ENCODE results near the gene CCDC138.

Gene CCDC138

DNA sequence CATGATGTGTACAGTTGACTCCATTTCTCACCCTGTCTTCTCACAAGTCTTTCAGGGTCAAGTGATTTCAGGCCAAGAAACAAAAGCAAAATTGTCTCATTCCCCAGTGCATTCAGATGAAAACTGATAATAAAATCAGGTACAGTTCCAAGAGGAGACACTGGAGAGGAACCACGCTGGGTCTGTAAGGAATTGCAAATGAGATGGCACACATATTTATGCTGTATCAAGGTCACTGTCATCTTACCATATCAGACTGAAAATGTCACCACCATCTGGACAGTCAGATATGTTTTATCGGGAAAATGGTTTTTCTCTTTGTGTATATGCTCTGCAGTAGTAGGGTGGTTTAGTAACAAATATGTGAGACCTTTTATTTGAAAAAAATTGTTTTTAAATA, 91.7 kb downstream of the CCDC138 start:
- no peak overlapping the region for H3K27ac ChIP-seq
- no peak overlapping the region for H3K4me3 ChIP-seq

DNA sequence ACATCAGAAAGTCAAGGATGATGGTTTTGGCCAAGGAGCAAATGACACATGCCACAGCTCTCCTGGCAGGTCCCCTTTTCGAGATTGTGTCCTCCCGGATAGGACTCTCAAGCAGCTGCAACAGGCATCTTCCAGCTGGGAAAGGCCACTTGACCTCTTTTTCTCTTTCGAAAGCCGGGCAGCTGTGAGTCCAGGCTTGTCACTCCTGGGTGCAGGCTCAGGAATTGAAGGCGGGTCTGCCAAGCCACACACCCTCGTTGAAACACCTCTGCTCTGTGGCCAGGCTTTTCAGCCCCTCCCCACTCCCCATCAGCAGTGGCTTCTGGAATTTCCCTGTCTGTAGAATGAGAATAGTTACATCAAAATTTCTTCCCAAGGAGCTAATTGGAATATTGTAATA, 98.0 kb downstream of the CCDC138 start:
- no peak overlapping the region for H3K4me3 ChIP-seq
- no peak overlapping the region for H3K27ac ChIP-seq

DNA sequence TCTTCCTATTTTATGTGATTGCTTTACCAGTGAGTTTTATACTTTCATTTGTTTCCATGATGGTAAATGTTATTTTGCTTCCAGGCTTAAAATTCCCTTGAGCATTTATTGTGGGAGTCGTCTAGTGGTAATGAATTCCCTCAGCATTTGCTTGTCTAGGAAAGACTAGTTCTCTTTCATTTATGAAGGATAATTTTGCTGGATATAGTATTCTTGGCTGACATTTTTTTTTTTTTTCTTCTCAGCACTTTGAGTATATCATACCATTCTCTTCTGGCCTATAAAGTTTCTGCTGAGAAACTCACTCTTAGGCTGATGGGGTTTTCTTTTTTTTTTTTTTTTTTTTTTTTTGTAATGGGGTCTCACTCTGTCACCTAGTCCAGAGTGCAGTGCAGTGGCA, 103.3 kb downstream of the CCDC138 start:
- Histone ChIP-seq H3K27ac (no peak overlapping the region), H3K4me3 (no peak overlapping the region)

DNA sequence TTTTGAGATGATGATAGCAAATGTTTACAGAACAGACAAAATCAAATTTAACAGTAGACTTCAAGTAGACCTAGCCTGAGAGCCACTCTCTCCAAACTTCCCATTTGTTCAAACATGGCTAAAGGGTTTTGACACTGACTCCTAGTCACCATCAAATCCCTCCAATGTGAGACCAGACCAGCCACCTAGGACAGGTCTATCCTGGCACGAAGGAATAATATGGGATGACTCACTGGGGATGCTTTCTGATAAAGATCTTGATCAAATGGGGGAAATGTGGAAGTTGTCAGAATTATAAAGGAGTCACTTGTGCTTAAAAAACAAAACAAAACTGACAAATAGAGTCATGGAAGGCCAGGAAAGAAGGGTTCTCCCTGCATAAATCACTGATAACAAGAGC, 106.7 kb downstream of the CCDC138 start:
- no peak overlapping the region for H3K27ac ChIP-seq
- H3K4me3 ChIP-seq: no peak overlapping the region

DNA sequence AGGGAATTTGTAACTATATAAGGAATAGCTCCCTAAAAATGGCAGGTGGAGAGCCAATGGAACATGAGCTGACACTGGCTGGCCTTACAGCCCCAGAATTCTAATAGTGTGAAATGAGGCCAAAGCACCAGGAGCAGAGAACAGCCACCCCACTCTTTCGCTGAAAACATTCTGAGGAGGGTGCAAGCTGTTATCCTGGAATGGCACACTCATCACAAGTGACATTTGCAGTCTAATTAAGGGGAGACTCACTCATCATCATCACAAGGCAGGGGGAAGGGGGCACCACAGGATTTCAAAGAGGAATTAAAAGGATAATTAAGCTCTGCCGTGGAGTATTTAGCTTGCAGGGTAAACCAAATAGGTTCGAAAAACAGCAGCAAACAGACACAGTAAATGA, 108.2 kb downstream of the CCDC138 start:
- Histone ChIP-seq H3K27ac (no peak overlapping the region), H3K4me3 (no peak overlapping the region)

DNA sequence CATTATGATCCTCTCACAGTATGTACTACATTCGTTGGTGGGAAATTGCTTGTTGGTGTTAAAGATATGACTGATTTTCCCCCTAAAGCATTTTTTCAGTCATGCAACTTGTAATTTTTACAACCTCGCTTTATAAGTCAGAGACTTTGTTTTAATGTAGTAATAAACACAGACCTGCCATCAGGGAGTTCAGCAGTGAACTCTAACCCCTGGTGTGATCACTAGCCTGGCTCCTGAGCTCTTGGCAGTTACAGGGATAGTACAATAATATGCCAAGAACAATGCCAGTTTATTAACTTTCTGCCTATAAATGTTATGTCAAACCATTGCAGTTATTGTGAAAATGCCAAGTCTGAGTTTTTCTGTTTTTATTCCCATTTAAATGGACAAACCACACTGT, 108.6 kb downstream of the CCDC138 start:
- H3K27ac ChIP-seq: no peak overlapping the region
- H3K4me3 ChIP-seq: no peak overlapping the region

DNA sequence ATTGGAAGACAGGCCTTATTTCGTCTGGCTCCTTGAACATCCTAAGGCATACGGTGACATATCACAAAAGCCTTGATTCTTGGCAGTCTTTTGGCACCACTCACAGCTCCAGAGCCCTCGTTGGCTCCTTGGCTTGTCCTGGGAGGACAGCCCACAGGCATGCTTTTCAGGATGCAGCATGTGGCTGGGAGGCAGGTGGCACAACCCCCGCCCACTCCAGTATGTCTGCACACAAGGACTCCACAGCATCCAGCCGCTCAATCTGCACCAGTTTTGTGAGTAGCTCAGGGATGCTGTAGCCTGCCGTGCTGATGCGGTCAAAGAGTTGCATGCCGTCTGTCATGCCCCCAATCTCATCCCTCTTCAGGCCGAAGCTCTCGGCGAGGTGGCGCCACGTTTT, 110.2 kb downstream of the CCDC138 start:
- Histone ChIP-seq H3K27ac (no peak overlapping the region), H3K4me3 (no peak overlapping the region)

DNA sequence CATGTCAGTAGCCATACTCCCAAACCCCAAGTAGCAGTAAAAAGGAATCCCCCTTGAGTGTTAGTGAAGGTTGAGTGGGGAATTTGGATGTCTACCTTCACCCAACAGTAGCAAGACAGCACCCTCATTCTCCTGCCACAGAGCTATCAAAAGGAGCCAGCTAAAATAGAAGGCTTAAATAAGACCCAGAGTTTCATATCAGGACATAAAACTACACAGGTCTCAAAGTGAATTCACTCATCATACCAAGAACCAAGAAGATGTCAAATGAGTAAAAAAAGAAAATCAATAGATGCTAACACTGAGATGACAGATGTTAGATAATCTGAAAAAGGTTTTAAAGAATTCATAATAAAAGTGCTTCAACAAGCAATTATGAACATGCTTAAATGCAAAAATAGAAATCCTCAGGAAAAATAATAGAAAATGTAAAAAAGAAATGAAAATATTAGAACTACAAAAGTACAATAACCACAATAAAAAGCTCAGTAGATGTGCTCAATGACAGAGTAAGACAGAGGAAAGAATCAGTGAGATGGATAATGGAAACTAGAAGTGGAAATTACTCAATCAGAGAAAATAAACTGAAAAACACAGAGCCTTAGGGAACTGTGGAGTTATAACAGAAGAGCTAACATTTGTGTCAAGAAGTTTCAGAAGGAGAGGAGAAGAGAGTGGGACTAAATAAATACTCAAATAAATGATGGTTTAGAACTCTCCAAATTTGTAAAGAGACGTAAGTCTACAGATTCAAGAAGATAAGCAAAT, 111.9 kb downstream of the CCDC138 start:
- Histone ChIP-seq H3K4me3 (no peak overlapping the region), H3K27ac (no peak overlapping the region)

DNA sequence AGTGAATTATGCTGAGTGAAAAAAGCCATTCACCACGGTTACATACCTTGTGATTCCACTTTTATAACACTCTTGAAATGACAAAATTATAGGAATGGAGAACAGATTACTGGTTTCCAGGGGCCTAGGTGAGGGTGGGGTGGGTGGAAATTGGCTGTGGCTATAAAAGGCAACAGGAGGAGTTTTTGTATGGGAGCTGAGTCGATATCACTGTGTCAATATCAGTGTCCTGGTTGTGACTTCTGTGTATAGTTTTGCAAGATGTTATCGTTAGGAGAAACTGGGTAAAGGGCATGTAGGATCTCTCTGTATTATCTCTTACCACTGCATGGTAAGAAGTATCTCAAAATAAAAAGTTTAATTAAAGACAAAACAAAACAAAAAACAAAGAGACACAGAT, 118.1 kb downstream of the CCDC138 start:
- H3K4me3 ChIP-seq: no peak overlapping the region
- H3K27ac ChIP-seq: no peak overlapping the region

DNA sequence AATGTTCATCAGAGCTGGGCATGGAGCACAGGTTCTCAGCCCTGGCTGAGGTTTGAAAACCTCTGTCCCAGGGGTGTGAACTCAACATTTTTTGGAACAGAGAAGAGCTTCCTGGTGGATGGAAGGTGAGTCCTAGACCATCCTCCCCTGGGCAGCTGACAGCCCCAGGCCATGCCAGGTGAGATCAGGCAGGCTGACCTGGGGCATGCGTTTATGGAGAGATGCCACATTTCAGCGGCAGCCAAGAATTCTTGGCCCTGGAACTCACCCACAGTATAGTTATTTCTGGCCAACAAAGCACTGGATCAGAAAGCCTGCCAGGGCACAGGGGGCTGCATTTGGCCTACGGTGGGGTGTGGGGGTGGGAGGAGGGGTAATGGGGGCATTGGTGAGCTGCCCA, 118.6 kb downstream of the CCDC138 start:
- Histone ChIP-seq H3K27ac (no peak overlapping the region), H3K4me3 (no peak overlapping the region)

DNA sequence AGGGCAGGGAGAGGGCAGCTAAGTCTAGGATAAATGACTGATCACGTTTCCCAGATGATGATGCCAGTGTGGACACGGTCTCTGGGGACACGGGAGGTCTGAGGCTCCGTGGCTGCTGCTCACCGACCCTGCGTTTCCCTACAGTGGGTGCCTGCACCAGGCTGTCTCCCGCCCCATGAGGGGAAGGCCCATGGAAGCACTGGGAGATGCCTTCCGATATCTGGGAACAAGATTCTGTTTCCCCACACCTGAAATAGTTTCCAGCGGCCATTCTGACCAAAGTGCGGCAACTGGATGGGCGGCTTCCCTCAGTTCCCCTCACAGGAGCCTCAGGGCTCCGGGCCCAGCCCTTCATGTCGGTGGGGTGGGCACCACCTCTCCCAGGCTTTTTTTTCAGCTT, 119.3 kb downstream of the CCDC138 start:
- no peak overlapping the region for H3K27ac ChIP-seq
- no peak overlapping the region for H3K4me3 ChIP-seq

DNA sequence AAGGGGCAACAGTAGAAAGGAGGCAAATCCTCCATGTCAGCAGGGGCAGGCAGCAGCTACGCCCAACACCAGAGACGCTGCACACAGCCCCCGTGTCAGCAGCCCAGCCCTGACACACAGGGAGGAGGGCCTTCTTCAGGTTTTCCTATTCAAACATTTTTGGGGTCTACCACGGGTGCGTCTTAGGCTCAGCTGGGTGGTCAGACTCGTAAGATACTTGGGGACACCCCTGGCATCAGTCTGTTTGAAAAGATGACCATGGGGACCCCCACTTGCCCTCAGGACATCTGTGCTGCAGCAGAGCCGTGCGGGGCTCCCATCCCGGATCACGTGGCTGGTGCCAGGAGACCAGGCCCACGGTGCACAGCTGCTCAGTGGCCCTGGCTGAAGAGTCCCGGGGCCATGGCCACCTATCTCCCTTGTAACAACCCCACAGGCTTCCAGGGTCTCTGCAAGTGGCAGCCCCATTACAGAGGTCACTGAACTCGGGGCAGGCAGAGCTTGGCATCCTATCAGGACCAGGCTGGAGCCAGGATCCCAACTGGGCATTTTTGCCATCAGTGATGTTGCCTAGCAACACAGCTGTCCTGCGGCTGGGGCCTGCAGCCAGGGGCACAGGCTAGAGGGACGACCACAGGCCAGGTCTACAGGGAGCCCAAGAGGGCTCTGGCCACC, 120.0 kb downstream of the CCDC138 start:
- Histone ChIP-seq H3K4me3 (no peak overlapping the region), H3K27ac (no peak overlapping the region)

DNA sequence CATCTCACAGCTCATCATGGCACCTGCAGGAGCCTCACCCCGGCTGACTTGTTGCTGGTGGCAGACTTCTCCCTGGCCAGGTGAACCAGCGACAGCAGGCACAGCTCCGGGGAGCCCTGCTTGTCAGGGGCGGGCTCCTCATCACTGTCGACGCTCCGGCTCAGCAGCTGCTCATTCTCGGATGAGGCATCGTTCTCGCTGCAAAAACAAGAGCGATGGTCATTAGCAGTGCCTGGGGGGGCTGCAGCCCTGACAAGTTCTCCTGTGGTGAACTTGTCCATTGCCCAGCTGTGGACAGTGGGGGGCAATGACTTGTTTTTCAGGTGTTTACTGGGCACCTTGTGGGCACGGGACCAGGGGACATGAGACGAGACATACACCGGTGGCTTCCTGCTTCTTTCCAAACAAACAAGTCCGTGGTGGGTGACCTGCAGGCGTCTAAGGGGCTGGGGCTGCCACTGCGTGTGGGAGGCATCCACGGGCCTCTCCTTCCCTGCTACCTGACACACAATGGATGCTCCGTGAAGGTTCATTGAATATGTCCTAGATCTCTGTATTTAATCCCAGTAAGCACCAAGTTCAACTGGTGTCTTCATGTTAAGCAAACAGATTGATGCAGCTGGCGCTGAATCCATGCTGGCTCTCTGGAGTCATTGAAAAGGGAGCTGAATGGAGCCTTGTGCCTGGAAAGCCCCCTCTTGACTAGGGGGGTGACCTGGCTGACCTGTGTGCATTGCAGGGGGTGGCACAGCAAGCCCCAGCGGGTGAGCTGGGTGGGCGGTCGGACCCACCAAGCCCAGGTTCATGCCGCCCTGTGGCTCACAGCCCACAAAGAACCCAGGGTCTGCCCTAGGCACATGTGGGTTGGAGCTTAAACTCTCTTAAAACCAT, 121.5 kb downstream of the CCDC138 start:
- no peak overlapping the region for H3K4me3 ChIP-seq
- H3K27ac ChIP-seq: no peak overlapping the region

DNA sequence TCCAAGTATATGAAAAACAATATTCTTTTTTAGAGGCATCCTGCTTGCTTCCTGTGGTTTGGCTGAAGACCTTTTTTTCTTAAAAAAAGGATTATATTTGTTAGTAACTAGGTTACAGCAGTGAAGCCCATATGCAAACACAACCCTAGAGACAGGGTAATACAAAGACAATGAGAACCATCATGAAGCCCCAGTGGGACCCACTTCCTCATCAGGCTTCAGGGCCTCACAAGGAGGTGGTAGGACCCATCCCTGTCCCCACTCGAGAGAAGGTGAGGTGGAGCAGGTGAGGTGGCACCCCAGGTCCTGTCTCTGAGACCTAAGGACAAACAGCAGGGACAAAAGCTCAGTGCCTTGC, 122.1 kb downstream of the CCDC138 start:
- Histone ChIP-seq H3K4me3 (no peak overlapping the region), H3K27ac (no peak overlapping the region)

DNA sequence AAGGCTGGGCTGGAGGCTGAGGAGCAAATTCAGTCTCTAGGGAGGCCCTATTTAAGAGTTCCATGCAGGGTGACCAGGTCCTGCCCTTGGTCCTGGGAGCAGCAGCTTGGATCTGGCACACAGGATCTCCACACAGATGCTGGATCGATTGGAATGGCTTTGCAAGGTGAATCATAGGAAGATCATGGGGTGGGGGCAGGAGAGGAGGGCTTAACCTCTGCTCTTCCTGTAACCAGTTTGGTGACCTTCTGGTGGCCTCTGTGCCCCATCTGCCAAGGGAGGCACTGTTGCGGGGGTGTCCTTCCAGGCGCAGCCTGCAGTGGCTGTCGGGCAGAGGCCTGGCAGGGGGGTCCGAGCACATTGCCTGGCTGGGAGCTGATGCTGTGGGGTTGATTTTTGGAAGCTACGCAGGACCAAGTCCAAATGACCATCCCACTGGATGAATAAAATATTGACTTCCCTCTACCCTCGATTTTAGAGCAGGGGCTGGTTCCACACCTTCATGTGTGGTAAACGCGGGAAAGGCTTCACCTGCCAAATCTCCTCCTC, 122.8 kb downstream of the CCDC138 start:
- no peak overlapping the region for H3K27ac ChIP-seq

DNA sequence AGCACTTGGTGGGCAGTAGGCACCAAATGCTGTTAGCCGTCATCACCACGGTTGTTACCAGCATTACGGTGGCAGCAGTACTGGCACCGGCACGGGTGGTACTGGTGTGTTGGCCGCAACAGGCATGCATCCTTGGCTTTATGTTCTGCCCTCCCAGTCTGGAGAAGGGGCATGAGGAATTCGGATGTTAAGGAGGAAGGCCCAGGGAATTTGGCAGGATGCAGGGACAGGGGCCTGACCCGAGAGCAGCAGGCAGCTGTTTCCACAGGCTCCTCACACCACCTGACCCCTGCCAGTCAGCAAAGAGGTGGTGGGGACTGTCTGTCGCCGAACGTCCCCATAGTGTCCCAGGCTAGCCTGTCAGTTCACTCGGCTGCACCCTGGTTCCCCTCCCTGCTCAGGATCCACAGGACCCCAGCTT, 123.5 kb downstream of the CCDC138 start:
- no peak overlapping the region for H3K27ac ChIP-seq
- no peak overlapping the region for H3K4me3 ChIP-seq

More for the DNA sequence above, 122.8 kb downstream of the CCDC138 start:
- no peak overlapping the region for H3K4me3 ChIP-seq

DNA sequence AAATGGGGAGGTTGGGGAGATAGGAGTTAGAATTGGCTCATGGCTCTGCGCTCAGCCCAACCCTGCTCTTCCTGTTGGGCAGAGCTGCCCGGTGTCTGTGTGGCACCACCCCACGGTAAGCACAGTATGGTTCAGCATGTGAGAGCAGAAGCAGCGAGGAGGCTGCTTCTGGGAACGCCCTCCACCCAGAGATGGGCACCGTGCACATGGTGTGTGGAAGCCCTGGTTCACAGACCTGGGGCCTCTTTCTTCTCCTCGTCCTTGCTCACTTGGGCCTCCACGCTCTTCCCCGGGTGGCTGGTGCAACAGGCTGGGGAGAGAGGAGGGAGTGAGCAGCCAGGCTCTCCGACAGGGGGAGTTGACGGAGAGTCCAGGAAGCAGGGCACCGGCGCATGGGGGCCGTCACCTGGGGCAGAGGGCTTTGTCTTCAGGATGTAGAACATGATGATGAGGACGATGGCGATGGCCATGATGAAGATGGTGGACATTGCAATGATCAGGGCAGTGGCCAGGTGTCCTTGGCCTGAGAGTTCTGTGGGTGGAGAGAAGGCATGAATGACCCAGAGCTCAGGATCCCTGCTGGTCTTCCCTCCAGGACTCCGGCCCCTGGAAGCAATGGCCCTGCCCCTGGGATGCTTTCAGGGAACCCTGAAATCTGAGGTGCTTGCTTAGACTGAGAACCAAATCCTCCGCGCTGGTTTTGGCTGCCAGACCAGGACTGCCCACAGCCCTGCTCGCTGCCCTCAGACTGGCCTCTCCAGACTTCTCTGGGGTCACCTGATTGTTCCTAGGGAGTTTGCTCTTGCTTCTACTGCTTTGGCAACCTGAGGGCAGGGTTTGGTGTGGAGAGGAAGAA, 124.2 kb downstream of the CCDC138 start:
- Histone ChIP-seq H3K4me3 (no peak overlapping the region), H3K27ac (no peak overlapping the region)

DNA sequence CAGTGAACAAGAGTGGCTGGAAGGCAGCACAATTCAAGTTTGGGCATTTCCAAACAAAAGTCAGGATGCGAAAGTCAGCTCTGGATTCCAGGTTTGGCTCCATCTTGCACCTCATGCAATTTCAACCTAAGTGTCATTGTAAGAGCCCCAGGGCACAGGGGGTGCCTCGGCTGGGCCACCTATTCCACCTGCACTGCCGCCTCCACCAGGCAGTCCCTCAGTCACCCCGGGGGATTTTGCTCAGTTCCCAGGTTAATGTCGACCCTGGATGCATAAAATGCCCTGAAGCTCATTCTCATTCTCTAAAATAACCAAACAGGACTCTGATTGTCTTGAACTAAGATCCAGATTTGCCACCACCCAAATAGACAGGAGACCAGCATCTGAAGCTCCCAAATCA, 124.8 kb downstream of the CCDC138 start:
- no peak overlapping the region for H3K4me3 ChIP-seq
- H3K27ac ChIP-seq: no peak overlapping the region

DNA sequence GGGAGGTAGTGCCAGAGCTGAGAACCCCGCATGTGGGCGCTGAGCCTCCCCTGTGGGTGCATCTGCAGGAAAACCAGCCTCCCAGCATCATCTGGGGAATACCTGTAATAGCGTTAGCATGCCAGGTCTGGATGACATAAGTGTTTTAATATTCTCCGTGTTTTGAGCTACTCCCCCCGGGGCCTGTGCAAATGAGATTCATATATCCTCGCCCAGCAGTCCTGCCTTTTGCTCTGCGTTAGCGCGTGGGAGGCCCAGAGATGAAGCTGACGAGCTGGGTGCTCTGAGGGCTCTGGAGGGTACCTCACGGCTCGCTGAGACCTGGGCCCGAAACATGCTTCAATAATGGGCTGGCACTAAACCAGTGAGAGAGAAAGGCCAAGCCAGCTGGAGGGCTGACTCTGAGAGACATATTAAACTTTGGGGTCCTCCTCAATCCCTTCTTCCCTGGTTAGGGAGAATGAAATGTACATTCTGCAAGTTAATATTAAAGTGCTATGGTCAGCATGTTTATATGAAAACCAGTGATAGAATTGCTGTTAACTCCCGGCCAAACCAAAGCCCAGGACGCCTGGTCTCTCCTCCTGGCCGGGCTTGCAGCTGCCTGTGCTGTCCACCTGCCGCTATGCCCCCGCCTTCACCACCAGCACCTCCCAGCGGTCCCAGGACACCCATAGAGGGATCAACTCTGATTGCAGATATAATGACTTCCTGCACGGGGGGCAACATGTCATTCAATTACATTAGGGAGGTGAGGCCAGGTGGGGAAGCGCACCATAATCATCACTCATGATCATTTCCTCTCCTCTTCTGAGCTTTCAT, 125.4 kb downstream of the CCDC138 start:
- Histone ChIP-seq H3K27ac (no peak overlapping the region), H3K4me3 (no peak overlapping the region)
